IPS-11a (cell line): ENCODE results near the gene RIC3.

ENCODE experiments used
- H3K4me3 ChIP-seq: one replicate; pipeline ENCODE4 v1.5.1; 2013; ENCODE audit warnings: low read depth, low read length, control low read depth

The RIC3 gene

GRCh38 chr11:8105666-8106065, 63.2 kb downstream of the RIC3 start:
- H3K4me3 ChIP-seq, result no peak overlapping the region

GRCh38 chr11:8105133-8105532, 63.7 kb downstream of the RIC3 start:
- no peak overlapping the region for H3K4me3 ChIP-seq

- H3K4me3 ChIP-seq, result no peak overlapping the region
Observed at GRCh38 chr11:8103909-8104308, 64.9 kb downstream of the RIC3 start.

- H3K4me3 ChIP-seq, result no peak overlapping the region
Observed at GRCh38 chr11:8102965-8103364, 65.9 kb downstream of the RIC3 start.

- no peak overlapping the region for H3K4me3 ChIP-seq
Observed at GRCh38 chr11:8102296-8102915, 66.4 kb downstream of the RIC3 start.

GRCh38 chr11:8101421-8101820, 67.4 kb downstream of the RIC3 start:
- no peak overlapping the region for H3K4me3 ChIP-seq

- no peak overlapping the region for H3K4me3 ChIP-seq
Observed at GRCh38 chr11:8100605-8101004, 68.2 kb downstream of the RIC3 start.

- no peak overlapping the region for H3K4me3 ChIP-seq
Observed at GRCh38 chr11:8100158-8100557, 68.7 kb downstream of the RIC3 start.

GRCh38 chr11:8099291-8099899, 69.4 kb downstream of the RIC3 start:
- H3K4me3 ChIP-seq, result no peak overlapping the region

- H3K4me3 ChIP-seq, result no peak overlapping the region
Observed at GRCh38 chr11:8098879-8099278, 69.9 kb downstream of the RIC3 start.

GRCh38 chr11:8098361-8098760, 70.5 kb downstream of the RIC3 start:
- no peak overlapping the region for H3K4me3 ChIP-seq

- H3K4me3 ChIP-seq, result no peak overlapping the region
Observed at GRCh38 chr11:8097926-8098325, 70.9 kb downstream of the RIC3 start.

GRCh38 chr11:8097468-8097867, 71.4 kb downstream of the RIC3 start:
- H3K4me3 ChIP-seq, result no peak overlapping the region

- H3K4me3 ChIP-seq, result no peak overlapping the region
Observed at GRCh38 chr11:8097062-8097461, 71.8 kb downstream of the RIC3 start.

GRCh38 chr11:8096575-8096974, 72.2 kb downstream of the RIC3 start:
- no peak overlapping the region for H3K4me3 ChIP-seq

GRCh38 chr11:8095806-8096522, 72.9 kb downstream of the RIC3 start:
- H3K4me3 ChIP-seq, result no peak overlapping the region

- H3K4me3 ChIP-seq, result no peak overlapping the region
Observed at GRCh38 chr11:8095371-8095770, 73.5 kb downstream of the RIC3 start.

- no peak overlapping the region for H3K4me3 ChIP-seq
Observed at GRCh38 chr11:8094656-8095055, 74.2 kb downstream of the RIC3 start.

- no peak overlapping the region for H3K4me3 ChIP-seq
Observed at GRCh38 chr11:8093931-8094575, 74.8 kb downstream of the RIC3 start.

- H3K4me3 ChIP-seq, result no peak overlapping the region
Observed at GRCh38 chr11:8092587-8093424, 76.0 kb downstream of the RIC3 start.

- no peak overlapping the region for H3K4me3 ChIP-seq
Observed at GRCh38 chr11:8091721-8092120, 77.1 kb downstream of the RIC3 start.
